Tibial artery (tissue), 4 donors: ENCODE results near the gene FRMPD1.

Experiments used
- DNase-seq, 2 donors: peaks; one replicate each; pipeline ENCODE4 v3.0.0-alpha.2; 2019
- H3K27ac ChIP-seq, 2 donors: fragments of 200-600 bp; sonication (generic) in 1 of 2; 1 replicate in 1 of 2; 2 replicates in 1 of 2; pipeline ENCODE4 v1.5.1; 2018 to 2019; ENCODE audit warnings: mild to moderate bottlenecking in 1 of 2
- H3K27me3 ChIP-seq, 2 donors: fragments of 200-600 bp; sonication (generic) in 1 of 2; one replicate each; pipeline versions ENCODE4 v1.5.1 to v1.6.0; 2016 to 2019
- H3K36me3 ChIP-seq, 3 donors: fragments of 200-600 bp; sonication (generic) in 2 of 3; one replicate each; pipeline ENCODE4 v1.5.1; 2016 to 2019; ENCODE audit warnings: mild to moderate bottlenecking in 2 of 3
- H3K4me1 ChIP-seq, 4 donors: fragments of 200-600 bp; sonication (generic) in 2 of 4; 1 replicate in 3 of 4; 2 replicates in 1 of 4; pipeline ENCODE4 v1.5.1; 2016 to 2019
- H3K4me3 ChIP-seq, 2 donors: fragments of 200-600 bp; sonication (generic) in 1 of 2; 1 replicate in 1 of 2; 2 replicates in 1 of 2; pipeline ENCODE4 v1.5.1; 2018 to 2019; ENCODE audit warnings: mild to moderate bottlenecking in 2 of 2
- H3K9me3 ChIP-seq, 3 donors: fragments of 200-600 bp; sonication (generic) in 1 of 3; one replicate each; pipeline ENCODE4 v1.5.1; 2016 to 2019
- intact Hi-C: fragments of 100-400 bp; cut with DNase I; formaldehyde crosslinking; loops from one replicate; pipeline ENCODE4 v1.15.0; 2023; ENCODE audit warnings: low total_unique reads
- TF ChIP-seq, protein P1 (sequence below), 2 experiments: fragments of 200-600 bp in 1 of 2; fragments of 450-650 bp in 1 of 2; IDR thresholded peaks; one replicate each; pipeline ENCODE4 v1.5.1; 2017 to 2019; ENCODE audit warnings: antibody characterized with exemption in 2 of 2, mild to moderate bottlenecking in 1 of 2, moderate library complexity in 1 of 2

The FRMPD1 gene

DNA sequence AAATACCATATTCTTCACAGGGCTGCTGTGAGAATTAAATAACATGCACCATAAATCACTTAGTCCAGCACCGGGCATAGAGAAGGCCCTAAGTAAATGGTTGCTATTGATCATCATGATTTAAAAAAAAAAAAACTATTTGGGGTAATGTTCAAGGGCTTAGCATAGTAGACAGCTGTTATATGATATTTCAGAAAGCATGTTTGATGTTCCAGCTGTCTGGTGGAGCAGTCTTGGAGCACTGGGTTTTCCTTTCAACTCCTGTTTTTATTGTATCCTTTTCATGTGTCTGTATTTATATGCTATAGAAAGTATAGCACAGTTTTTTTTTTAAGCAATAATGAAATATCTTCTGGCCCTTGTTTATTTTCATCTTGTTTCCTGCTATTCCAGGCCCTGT, 30.4 kb upstream of the FRMPD1 start:
- Histone ChIP-seq H3K27ac (no peak overlapping the region), H3K27me3 (peaks cover 0 to 9% of the 10 kb centered on the region in 2 donors), H3K4me3 (no peak overlapping the region), H3K4me1 (no peaks in the 10 kb centered on the region), H3K9me3 (no peaks in the 10 kb centered on the region), H3K36me3 (no peaks in the 10 kb centered on the region)
- no peak for DNase-seq
- intact Hi-C loops = no loop called here
- TF ChIP-seq, protein P1, sequence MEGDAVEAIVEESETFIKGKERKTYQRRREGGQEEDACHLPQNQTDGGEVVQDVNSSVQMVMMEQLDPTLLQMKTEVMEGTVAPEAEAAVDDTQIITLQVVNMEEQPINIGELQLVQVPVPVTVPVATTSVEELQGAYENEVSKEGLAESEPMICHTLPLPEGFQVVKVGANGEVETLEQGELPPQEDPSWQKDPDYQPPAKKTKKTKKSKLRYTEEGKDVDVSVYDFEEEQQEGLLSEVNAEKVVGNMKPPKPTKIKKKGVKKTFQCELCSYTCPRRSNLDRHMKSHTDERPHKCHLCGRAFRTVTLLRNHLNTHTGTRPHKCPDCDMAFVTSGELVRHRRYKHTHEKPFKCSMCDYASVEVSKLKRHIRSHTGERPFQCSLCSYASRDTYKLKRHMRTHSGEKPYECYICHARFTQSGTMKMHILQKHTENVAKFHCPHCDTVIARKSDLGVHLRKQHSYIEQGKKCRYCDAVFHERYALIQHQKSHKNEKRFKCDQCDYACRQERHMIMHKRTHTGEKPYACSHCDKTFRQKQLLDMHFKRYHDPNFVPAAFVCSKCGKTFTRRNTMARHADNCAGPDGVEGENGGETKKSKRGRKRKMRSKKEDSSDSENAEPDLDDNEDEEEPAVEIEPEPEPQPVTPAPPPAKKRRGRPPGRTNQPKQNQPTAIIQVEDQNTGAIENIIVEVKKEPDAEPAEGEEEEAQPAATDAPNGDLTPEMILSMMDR (IDR thresholded peaks at IDR 0.05) = no peak

DNA sequence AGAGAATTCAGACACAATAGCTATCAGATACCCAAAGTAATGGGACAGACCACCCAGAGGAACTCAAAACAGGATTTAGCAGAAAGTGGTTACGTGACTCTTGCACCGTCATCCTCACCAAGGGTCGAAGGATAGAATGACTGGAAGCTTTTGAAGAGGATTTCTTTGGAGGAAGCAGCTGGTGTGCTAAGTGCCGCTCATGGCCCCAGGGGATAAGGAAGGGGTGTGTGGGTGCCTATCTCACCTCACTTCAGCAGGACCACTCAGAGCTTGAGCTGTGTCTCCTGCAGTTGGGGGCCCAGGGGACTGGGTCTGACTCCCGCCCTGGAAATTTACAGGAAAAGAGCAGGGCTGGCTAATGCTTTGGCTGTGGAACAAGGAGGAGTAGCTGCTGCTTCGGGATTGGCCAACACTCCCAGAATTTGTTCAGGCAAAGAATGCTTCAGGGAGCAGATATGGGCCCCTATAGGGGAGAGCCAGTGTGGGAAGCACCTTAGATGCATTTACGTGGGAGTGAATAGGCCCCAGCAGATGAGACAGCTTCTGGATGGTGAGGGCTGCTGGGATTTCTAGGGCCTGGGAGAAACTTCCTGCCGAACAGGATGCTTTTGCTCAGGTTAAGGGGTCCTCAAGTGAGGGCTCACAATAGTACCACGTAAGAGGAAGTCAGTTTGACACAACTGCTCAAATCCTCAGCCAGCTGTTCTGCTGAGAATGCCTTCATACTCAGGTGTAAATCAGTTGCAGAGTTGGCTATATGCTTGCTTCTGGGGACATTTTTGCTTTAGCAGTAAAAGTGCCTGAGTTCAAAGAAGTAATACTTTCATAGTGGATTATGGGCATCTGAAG, 29.3 kb upstream of the FRMPD1 start:
- Histone ChIP-seq H3K4me1 (no peaks in the 10 kb centered on the region), H3K9me3 (no peaks in the 10 kb centered on the region), H3K36me3 (no peaks in the 10 kb centered on the region), H3K27me3 (peaks cover 0 to 14% of the 10 kb centered on the region in 2 donors), H3K4me3 (no peak overlapping the region), H3K27ac (no peak overlapping the region)
- DNase-seq = no peak
- intact Hi-C loops = no loop called here
- TF ChIP-seq, protein P1 (IDR thresholded peaks at IDR 0.05) = no peak

DNA sequence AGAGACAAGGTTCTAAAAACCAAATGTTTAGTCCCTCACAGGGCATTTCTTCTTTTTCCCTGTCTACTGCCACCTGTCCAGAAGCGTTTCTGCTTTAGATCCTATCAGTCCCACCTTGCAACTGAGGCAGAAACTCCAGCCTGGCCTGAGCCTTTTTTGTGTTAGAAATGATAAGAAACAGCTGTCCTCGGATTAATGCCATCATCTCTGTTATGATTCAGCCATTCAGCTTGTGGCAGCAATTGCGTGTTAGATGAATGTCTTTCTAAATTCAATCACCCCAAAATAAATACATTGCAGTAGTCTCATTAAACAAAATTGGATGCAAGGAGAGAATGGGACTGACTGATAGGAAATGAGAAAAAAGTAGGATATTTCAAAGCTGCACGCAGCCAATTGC, 28.3 kb upstream of the FRMPD1 start:
- intact Hi-C loops = no loop called here
- no peak overlapping the region for H3K27ac ChIP-seq
- DNase-seq = no peak
- no peaks in the 10 kb centered on the region for H3K36me3 ChIP-seq
- no peaks in the 10 kb centered on the region for H3K4me1 ChIP-seq
- TF ChIP-seq, protein P1 (IDR thresholded peaks at IDR 0.05) = no peak
- H3K4me3 ChIP-seq = no peak overlapping the region
- H3K9me3 ChIP-seq = no peaks in the 10 kb centered on the region
- H3K27me3 ChIP-seq = peaks cover 0 to 11% of the 10 kb centered on the region in 2 donors

DNA sequence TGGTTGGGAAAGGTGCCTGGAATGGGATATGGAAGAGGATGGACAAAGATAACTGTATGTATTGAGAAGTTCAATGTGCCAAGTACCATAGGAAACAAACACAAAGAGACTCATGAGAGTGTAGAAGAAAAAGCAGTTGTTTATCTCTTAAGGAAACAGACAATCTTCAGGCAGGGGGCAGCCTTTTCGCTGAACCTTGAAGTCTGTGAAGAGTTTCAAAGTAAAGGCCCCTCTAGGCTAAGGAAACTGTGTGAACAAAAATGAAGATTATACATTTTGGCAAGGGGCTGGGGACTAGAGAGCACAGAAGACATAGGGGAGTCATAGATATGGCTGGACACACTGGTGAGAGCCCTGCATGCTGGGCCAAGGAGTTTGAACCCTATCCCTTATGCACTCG, 27.5 kb upstream of the FRMPD1 start:
- H3K4me1 ChIP-seq = no peaks in the 10 kb centered on the region
- TF ChIP-seq, protein P1 (IDR thresholded peaks at IDR 0.05) = no peak
- no peak overlapping the region for H3K27ac ChIP-seq
- DNase-seq = no peak
- H3K36me3 ChIP-seq = no peaks in the 10 kb centered on the region
- peaks cover 0 to 11% of the 10 kb centered on the region in 2 donors for H3K27me3 ChIP-seq
- no peaks in the 10 kb centered on the region for H3K9me3 ChIP-seq
- no peak overlapping the region for H3K4me3 ChIP-seq
- intact Hi-C loops = no loop called here

DNA sequence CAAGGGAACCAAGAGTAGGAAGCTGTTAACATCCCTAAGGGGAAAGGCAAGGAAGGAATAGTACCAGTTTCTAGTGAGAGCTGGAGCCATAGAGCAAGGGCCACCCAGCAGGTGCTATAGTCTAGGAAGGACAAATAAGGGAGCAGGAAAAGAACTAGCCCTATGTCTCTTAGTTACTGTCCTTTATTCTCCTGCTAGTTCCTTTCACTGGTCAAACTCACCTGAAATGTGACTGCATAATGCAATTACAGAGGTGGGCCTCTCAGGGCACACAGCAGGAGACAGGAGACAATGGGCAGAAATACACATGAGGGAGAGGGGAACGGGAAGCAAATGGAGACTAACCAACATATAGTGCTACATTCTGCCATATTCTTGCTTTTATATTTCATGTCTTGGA, 26.7 kb upstream of the FRMPD1 start:
- H3K4me3 ChIP-seq = no peak overlapping the region
- H3K27ac ChIP-seq = no peak overlapping the region
- intact Hi-C loops = no loop called here
- H3K27me3 ChIP-seq = peaks cover 0 to 11% of the 10 kb centered on the region in 2 donors
- TF ChIP-seq, protein P1 (IDR thresholded peaks at IDR 0.05) = no peak
- no peaks in the 10 kb centered on the region for H3K36me3 ChIP-seq
- no peaks in the 10 kb centered on the region for H3K9me3 ChIP-seq
- no peaks in the 10 kb centered on the region for H3K4me1 ChIP-seq
- DNase-seq = no peak
